A673 (cell line): ENCODE data around the gene RBM8A.

Experiments
- CTCF ChIP-seq: fragments of 300-800, 200-600 bp; sonication (generic); conservative IDR thresholded peaks from 2 replicates; pipeline ENCODE4 v1.5.1; 2017; ENCODE audit warnings: low read depth, mild to moderate bottlenecking, antibody characterized with exemption, low read length, moderate library complexity, mixed read lengths
- EZH2 ChIP-seq: fragments of 200-600 bp; sonication (generic); IDR thresholded peaks from 2 replicates; pipeline ENCODE4 v1.6.1; 2017; ENCODE audit warnings: borderline replicate concordance, low read depth, mild to moderate bottlenecking, mixed read lengths, antibody characterized with exemption, low read length; ENCODE audit not compliant: poor library complexity, severe bottlenecking

GRCh38 chr1:145957443-145958319 lies 30.4 kb upstream of the RBM8A start, which contains the start of gene LIX1L:
- TF ChIP-seq EZH2 = no peak
- no peak for TF ChIP-seq CTCF
